ENCODE results near the gene ENO2. TPM values are rescaled to one million over a fixed set of nuclear protein-coding genes. Genes with fewer than 3 reads are reported as not detected.

The ENO2 gene
- total RNA-seq, 1 experiment from 2014 or later = 138 TPM

DNA sequence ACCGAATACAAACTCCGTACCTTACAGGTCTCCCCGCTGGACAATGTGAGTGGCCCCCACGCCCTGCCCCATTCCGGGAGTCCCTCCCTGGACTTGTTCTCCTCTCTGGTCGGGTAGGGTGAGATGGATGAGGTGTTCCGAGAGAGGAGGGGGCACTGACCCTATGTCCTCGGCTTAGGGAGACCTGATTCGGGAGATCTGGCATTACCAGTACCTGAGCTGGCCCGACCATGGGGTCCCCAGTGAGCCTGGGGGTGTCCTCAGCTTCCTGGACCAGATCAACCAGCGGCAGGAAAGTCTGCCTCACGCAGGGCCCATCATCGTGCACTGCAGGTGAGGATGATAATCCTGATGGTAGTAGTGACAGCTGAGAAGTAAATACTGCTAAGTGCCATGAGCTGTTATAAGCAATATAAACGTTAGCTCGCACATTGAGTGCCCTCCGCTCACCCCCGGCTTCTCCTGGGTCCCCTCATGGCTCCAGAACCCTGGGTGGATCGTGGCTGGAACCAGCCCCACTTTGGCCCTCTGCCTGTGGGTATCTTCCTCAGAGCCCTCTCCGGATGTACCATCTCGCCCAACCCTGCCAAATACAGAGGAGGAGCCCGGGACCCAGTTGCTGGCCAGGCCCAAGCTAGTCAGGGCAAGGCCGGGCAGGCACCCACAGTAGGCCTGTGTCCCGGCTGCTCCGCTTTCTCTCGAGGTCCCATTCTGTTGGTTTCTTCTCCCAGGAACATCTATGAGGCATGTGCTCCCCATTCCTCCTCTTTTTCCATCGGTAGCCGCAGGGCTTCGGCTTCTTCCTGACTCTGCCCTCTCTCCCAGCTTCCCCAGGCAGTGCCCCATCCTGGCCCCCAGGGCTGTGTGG lies 43.6 kb downstream of the ENO2 start:
- intact Hi-C loops (cut with micrococcal nuclease; ENCODE audit: unreplicated experiment) = no loop called here
- CTCF ChIA-PET = no interaction called here
- POLR2A ChIA-PET (ENCODE audit: low non-redundant PET) = no interaction called here

DNA sequence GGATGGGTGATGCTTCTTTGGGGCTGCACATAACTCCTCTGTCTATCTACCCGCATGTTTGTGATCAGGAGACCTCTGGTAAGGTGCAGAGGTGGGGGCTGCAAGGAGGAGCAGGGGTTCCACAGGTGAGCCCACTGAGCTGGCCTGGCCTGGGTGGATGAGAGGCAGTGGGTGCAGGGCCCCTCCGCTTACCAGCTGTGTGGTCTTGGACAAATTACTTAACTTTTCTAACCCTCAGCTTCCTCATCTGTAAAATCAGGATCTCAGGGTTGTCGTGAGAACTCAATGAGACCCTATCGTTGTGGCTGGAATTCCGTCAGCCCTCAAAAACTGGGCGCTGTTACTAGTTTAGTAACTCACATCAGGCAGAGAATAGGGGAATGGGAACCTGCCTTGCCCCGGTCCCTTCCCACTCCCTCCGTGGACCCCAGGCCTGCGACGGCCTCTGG lies 44.3 kb downstream of the ENO2 start:
- Histone ChIP-seq H3K27me3 (replicated peaks; ENCODE audit: insufficient read depth, low read depth, low read length, poor library complexity) (no peaks in the 10 kb centered on the region), H3K27ac (ENCODE audit: low read depth, low read length, poor library complexity, severe bottlenecking) (peak overlapping the region; percentile 47), H3K4me1 (ENCODE audit: insufficient read depth, low read length, poor library complexity, severe bottlenecking) (peaks cover 36% of the 10 kb centered on the region), H3K36me3 (ENCODE audit: insufficient read depth, low read length, poor library complexity, severe bottlenecking) (no peaks in the 10 kb centered on the region), H3K9me3 (ENCODE audit: low read depth, low read length, poor library complexity, severe bottlenecking) (no peaks in the 10 kb centered on the region), H3K4me3 (ENCODE audit: low read depth, low read length, poor library complexity, severe bottlenecking) (no peak overlapping the region)
- CTCF ChIA-PET = no interaction called here
- no TSS peak for BruUV-seq (replicated peaks)
- no peak for DNase-seq (ENCODE audit: low spot score)
- no peak for TF ChIP-seq EZH2 (IDR thresholded peaks at IDR 0.05; ENCODE audit: borderline replicate concordance, low read depth, low read length, poor library complexity, severe bottlenecking)
- POLR2A ChIA-PET (ENCODE audit: low non-redundant PET) = no interaction called here
- intact Hi-C loops (cut with micrococcal nuclease; ENCODE audit: unreplicated experiment) = no loop called here

More for the DNA sequence above, 43.6 kb downstream of the ENO2 start:
- Histone ChIP-seq H3K4me3 (ENCODE audit: low read depth, low read length, poor library complexity, severe bottlenecking) (no peak overlapping the region), H3K27ac (ENCODE audit: low read depth, low read length, poor library complexity, severe bottlenecking) (peak overlapping the region; percentile 30), H3K36me3 (ENCODE audit: insufficient read depth, low read length, poor library complexity, severe bottlenecking) (no peaks in the 10 kb centered on the region), H3K27me3 (replicated peaks; ENCODE audit: insufficient read depth, low read depth, low read length, poor library complexity) (no peaks in the 10 kb centered on the region), H3K9me3 (ENCODE audit: low read depth, low read length, poor library complexity, severe bottlenecking) (no peaks in the 10 kb centered on the region), H3K4me1 (ENCODE audit: insufficient read depth, low read length, poor library complexity, severe bottlenecking) (peaks cover 37% of the 10 kb centered on the region)
- BruUV-seq (replicated peaks) = no TSS peak
- DNase-seq (ENCODE audit: low spot score) = no peak
- no peak for TF ChIP-seq EZH2 (IDR thresholded peaks at IDR 0.05; ENCODE audit: borderline replicate concordance, low read depth, low read length, poor library complexity, severe bottlenecking)
- TF ChIP-seq, protein P1, sequence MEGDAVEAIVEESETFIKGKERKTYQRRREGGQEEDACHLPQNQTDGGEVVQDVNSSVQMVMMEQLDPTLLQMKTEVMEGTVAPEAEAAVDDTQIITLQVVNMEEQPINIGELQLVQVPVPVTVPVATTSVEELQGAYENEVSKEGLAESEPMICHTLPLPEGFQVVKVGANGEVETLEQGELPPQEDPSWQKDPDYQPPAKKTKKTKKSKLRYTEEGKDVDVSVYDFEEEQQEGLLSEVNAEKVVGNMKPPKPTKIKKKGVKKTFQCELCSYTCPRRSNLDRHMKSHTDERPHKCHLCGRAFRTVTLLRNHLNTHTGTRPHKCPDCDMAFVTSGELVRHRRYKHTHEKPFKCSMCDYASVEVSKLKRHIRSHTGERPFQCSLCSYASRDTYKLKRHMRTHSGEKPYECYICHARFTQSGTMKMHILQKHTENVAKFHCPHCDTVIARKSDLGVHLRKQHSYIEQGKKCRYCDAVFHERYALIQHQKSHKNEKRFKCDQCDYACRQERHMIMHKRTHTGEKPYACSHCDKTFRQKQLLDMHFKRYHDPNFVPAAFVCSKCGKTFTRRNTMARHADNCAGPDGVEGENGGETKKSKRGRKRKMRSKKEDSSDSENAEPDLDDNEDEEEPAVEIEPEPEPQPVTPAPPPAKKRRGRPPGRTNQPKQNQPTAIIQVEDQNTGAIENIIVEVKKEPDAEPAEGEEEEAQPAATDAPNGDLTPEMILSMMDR (conservative IDR thresholded peaks at IDR 0.05; ENCODE audit: low read depth, low read length) = no peak

- intact Hi-C loops (cut with micrococcal nuclease; ENCODE audit: unreplicated experiment) = no loop called here
- POLR2A ChIA-PET (ENCODE audit: low non-redundant PET) = interaction anchor here (0.9 kb wide), 1 partner anchor 12 kb away, joined by 3 read pairs; no protein-coding TSS in a partner anchor
- H3K4me3 ChIP-seq (ENCODE audit: low read depth, low read length, poor library complexity, severe bottlenecking) = no peak overlapping the region
- peaks cover 35% of the 10 kb centered on the region for H3K4me1 ChIP-seq (ENCODE audit: insufficient read depth, low read length, poor library complexity, severe bottlenecking)
- CTCF ChIA-PET = no interaction called here
- no peak for DNase-seq (ENCODE audit: low spot score)
- H3K9me3 ChIP-seq (ENCODE audit: low read depth, low read length, poor library complexity, severe bottlenecking) = no peaks in the 10 kb centered on the region
- BruUV-seq (replicated peaks) = no TSS peak
- H3K36me3 ChIP-seq (ENCODE audit: insufficient read depth, low read length, poor library complexity, severe bottlenecking) = no peaks in the 10 kb centered on the region
- peak overlapping the region; percentile 47 for H3K27ac ChIP-seq (ENCODE audit: low read depth, low read length, poor library complexity, severe bottlenecking)
- no peaks in the 10 kb centered on the region for H3K27me3 ChIP-seq (replicated peaks; ENCODE audit: insufficient read depth, low read depth, low read length, poor library complexity)
- no peak for TF ChIP-seq EZH2 (IDR thresholded peaks at IDR 0.05; ENCODE audit: borderline replicate concordance, low read depth, low read length, poor library complexity, severe bottlenecking)
- TF ChIP-seq, protein P1 (conservative IDR thresholded peaks at IDR 0.05; ENCODE audit: low read depth, low read length) = no peak
These were observed 44.9 kb downstream of the ENO2 start for GRCh38 chr12:6959058-6959804.

Measured in A673 (cell line).